Non-pigmented ciliary epithelial cell (primary cell): Measurements from ENCODE around the gene CHCHD2.
A peak's percentile ranks its signal among the peaks of the same experiment; 100 is the strongest.
"Not testable (repeated sequence)": the region's sequence is repeated elsewhere in the genome, so short reads cannot be mapped to it uniquely, and the experiment has no call there.

Experiments
- DNase-seq: peaks from one replicate; pipeline ENCODE4 v3.0.0-alpha.2; 2010; ENCODE audit warnings: low read depth

CHCHD2 gene

GRCh38 chr7:56106108-56107073, at the start of gene CHCHD2:
Gene CHCHD2 (minus strand): TSS chr7:56106476. CDS start chr7:56106413, 63 bp downstream.
- DNase-seq = peak; percentile 97

- DNase-seq = not testable (repeated sequence)
Measured at GRCh38 chr7:56131062-56131461, 24.8 kb upstream of the CHCHD2 start.

GRCh38 chr7:56127241-56127975, 21.1 kb upstream of the CHCHD2 start:
- DNase-seq = no peak

- no peak for DNase-seq
Measured at GRCh38 chr7:56125831-56126230, 19.6 kb upstream of the CHCHD2 start.

GRCh38 chr7:56124981-56125380, 18.7 kb upstream of the CHCHD2 start:
- DNase-seq = no peak

GRCh38 chr7:56121440-56121839, 15.2 kb upstream of the CHCHD2 start:
- DNase-seq = no peak

- DNase-seq = no peak
Measured at GRCh38 chr7:56115852-56116538, 9.7 kb upstream of the CHCHD2 start, which contains the start of gene NUPR2. Gene NUPR2 (minus strand): TSS chr7:56116417. CDS start chr7:56116314, 103 bp downstream.

GRCh38 chr7:56112244-56112643, 6.0 kb upstream of the CHCHD2 start:
- not testable (repeated sequence) for DNase-seq

- DNase-seq = no peak
Measured at GRCh38 chr7:56110611-56111010, 4.3 kb upstream of the CHCHD2 start.

- no peak for DNase-seq
Measured at GRCh38 chr7:56107954-56108258, 1.6 kb upstream of the CHCHD2 start.

- DNase-seq = peak; percentile 65
Measured at GRCh38 chr7:56105508-56105907, 768 bp downstream of the CHCHD2 start.

GRCh38 chr7:56104138-56104537, 2.1 kb downstream of the CHCHD2 start:
- not testable (repeated sequence) for DNase-seq

GRCh38 chr7:56099653-56100052, 6.6 kb downstream of the CHCHD2 start:
- DNase-seq = no peak

- not testable (repeated sequence) for DNase-seq
Measured at GRCh38 chr7:56098187-56099008, 7.9 kb downstream of the CHCHD2 start.

- no peak for DNase-seq
Measured at GRCh38 chr7:56097700-56098099, 8.6 kb downstream of the CHCHD2 start.

GRCh38 chr7:56092789-56093531, 13.3 kb downstream of the CHCHD2 start, which contains the start of gene PHKG1:
Gene PHKG1 (minus strand): TSS chr7:56092952. CDS start chr7:56088941, 4,011 bp downstream.
- DNase-seq = no peak

- not testable (repeated sequence) for DNase-seq
Measured at GRCh38 chr7:56092388-56092787, 13.9 kb downstream of the CHCHD2 start.

- no peak for DNase-seq
Measured at GRCh38 chr7:56091591-56091990, 14.7 kb downstream of the CHCHD2 start.

GRCh38 chr7:56087445-56087844, 18.8 kb downstream of the CHCHD2 start:
- no peak for DNase-seq

GRCh38 chr7:56086761-56087160, 19.5 kb downstream of the CHCHD2 start:
- DNase-seq = no peak
